Sigmoid colon (tissue), 7 donors: ENCODE measurements around the gene TYSND1. TPM values are rescaled to one million over a fixed set of nuclear protein-coding genes. Genes with fewer than 3 reads are reported as not detected.
"Not testable (repeated sequence)": the region's sequence is repeated elsewhere in the genome, so short reads cannot be mapped to it uniquely, and the experiment has no call there.

Experiments
- DNase-seq: peaks from one replicate; pipeline ENCODE4 v3.0.0-alpha.2; 2019
- H3K27ac ChIP-seq, 4 donors: fragments of 200-600 bp; sonication (generic); one replicate each; pipeline ENCODE4 v1.5.1; 2016 to 2019; ENCODE audit warnings: mild to moderate bottlenecking in 1 of 4
- H3K27me3 ChIP-seq, 3 donors: fragments of 200-600 bp; sonication (generic); one replicate each; pipeline ENCODE4 v1.5.1; 2019; ENCODE audit warnings: mild to moderate bottlenecking in 1 of 3
- H3K36me3 ChIP-seq, 4 donors: fragments of 200-600 bp; sonication (generic); one replicate each; pipeline ENCODE4 v1.5.1; 2016 to 2019
- H3K4me1 ChIP-seq, 4 donors: fragments of 200-600 bp; sonication (generic); one replicate each; pipeline ENCODE4 v1.5.1; 2017 to 2019
- H3K4me3 ChIP-seq, 4 donors: fragments of 200-600 bp; sonication (generic); one replicate each; pipeline ENCODE4 v1.5.1; 2017 to 2019; ENCODE audit warnings: mild to moderate bottlenecking in 2 of 4, moderate library complexity in 1 of 4
- H3K9me3 ChIP-seq, 4 donors: fragments of 200-600 bp in 3 of 4; sonication (generic) in 3 of 4; one replicate each; pipeline versions ENCODE4 v1.5.1 to v1.6.1; 2013 to 2019
- EP300 ChIP-seq, 4 donors: sonication (generic); formaldehyde crosslinking; IDR thresholded peaks; one replicate each; pipeline ENCODE4 v1.6.1; 2017; ENCODE audit warnings: antibody characterized with exemption in 4 of 4
- POLR2A ChIP-seq, 2 donors: fragments of 450-650 bp; IDR thresholded peaks; one replicate each; pipeline ENCODE4 v1.6.1; 2016; ENCODE audit warnings: antibody characterized with exemption in 2 of 2, mild to moderate bottlenecking in 2 of 2, moderate library complexity in 2 of 2
- POLR2AphosphoS5 ChIP-seq, 4 donors: sonication (generic); formaldehyde crosslinking; IDR thresholded peaks; one replicate each; pipeline ENCODE4 v1.6.1; 2017; ENCODE audit warnings: antibody characterized with exemption in 4 of 4
- WGBS, 2 donors: extraction: QIAGEN DNeasy Blood & Tissue Kit; methylation state at CpG; one replicate each; pipeline ENCODE4 v1.1.7; 2013; 5-methylcytosine and 5-hydroxymethylcytosine counted together
- intact Hi-C: fragments of 100-400 bp; cut with DNase I; formaldehyde crosslinking; loops from one replicate; pipeline ENCODE4 v1.15.1; 2023
- polyA plus RNA-seq, 3 donors: library from polyadenylated mRNA; stranded (reverse); fragments of 200-250 nt; gene quantifications; one replicate each; pipeline ENCODE4 v1.2.3, GENCODE V29; 2013
- total RNA-seq, 4 donors: library from RNA; depleted of rRNA; stranded (reverse); fragments of >200 nt; gene quantifications; one replicate each; pipeline ENCODE4 v1.1.0, GENCODE V29; 2016
- TF ChIP-seq, protein P1 (sequence below), 4 experiments: fragments of 450-650 bp in 3 of 4; fragments of 200-600 bp in 1 of 4; IDR thresholded peaks; one replicate each; pipeline ENCODE4 v1.5.1; 2016 to 2019; ENCODE audit warnings: antibody characterized with exemption in 4 of 4, mild to moderate bottlenecking in 3 of 4, moderate library complexity in 2 of 4
- donor health status: healthy with polysubstance abuse.
- donor health status: Bipolar disorder and iron deficiency.
- donor health status: healthy.

The TYSND1 gene
- total and polyA plus RNA-seq, 7 donors = 5.1 to 13.5 (median 8.4) TPM

DNA sequence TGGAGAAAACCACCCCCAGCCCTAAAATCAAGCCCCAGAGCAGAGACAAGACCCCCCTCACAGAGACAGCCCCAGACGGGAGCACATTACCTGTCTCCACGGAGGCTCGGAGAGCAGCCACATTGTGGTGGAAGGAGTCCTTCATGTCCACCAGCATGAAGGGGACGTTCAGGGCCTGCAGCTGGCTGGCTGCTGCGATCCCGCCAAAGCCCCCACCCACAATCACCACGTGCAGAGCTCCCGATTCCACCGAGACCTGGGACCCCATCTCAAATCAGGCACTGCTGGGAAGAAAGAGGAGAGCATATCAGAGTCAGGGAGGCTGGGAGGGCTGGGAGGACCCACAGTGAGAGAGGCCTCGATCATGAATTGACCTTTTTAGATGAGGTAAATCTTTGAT, 22.7 kb downstream of the TYSND1 start:
- TF ChIP-seq, protein P1, sequence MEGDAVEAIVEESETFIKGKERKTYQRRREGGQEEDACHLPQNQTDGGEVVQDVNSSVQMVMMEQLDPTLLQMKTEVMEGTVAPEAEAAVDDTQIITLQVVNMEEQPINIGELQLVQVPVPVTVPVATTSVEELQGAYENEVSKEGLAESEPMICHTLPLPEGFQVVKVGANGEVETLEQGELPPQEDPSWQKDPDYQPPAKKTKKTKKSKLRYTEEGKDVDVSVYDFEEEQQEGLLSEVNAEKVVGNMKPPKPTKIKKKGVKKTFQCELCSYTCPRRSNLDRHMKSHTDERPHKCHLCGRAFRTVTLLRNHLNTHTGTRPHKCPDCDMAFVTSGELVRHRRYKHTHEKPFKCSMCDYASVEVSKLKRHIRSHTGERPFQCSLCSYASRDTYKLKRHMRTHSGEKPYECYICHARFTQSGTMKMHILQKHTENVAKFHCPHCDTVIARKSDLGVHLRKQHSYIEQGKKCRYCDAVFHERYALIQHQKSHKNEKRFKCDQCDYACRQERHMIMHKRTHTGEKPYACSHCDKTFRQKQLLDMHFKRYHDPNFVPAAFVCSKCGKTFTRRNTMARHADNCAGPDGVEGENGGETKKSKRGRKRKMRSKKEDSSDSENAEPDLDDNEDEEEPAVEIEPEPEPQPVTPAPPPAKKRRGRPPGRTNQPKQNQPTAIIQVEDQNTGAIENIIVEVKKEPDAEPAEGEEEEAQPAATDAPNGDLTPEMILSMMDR (IDR thresholded peaks at IDR 0.05) = no peak
- TF ChIP-seq EP300 (IDR thresholded peaks at IDR 0.05) = no peak
- no peak for TF ChIP-seq POLR2A (IDR thresholded peaks at IDR 0.05)
- no peak for TF ChIP-seq POLR2AphosphoS5 (IDR thresholded peaks at IDR 0.05)
- H3K4me1 ChIP-seq = no peaks in the 10 kb centered on the region
- DNase-seq = no peak

DNA sequence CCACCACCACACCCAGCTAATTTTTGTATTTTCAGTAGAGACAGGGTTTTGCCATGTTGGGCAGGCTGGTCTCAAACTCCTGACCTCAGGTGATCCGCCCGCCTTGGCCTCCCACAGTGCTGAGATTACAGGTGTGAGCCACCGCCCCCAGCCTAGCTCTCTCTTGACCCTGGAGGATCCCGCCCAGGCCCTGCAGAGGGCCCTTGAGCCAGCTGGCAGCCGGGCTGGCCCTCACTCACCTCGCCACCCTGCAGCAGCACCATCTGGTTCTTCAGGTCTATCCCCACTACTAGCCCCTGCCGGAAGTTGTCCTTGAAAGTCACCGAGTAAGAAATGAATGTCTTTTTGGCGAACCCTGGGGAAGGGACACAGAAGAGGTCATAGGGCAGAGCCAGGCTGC, 23.3 kb downstream of the TYSND1 start:
- H3K4me1 ChIP-seq, DNase-seq, H3K27me3 ChIP-seq, intact Hi-C loops, H3K27ac ChIP-seq, H3K9me3 ChIP-seq, H3K4me3 ChIP-seq: not testable (repeated sequence)
- peaks cover 0 to 39% (median 14%) of the 10 kb centered on the region in 4 donors for H3K36me3 ChIP-seq
- 93 to 97% methylated on average over 9 of the region's 9 CpGs for WGBS, 2 donors

More for the DNA sequence above, 22.7 kb downstream of the TYSND1 start:
- H3K4me3 ChIP-seq = no peak overlapping the region
- H3K27me3 ChIP-seq = no peaks in the 10 kb centered on the region
- H3K27ac ChIP-seq = no peak overlapping the region
- H3K36me3 ChIP-seq = peaks cover 0 to 38% (median 14%) of the 10 kb centered on the region in 4 donors
- intact Hi-C loops = no loop called here
- H3K9me3 ChIP-seq = no peaks in the 10 kb centered on the region
- WGBS, 2 donors = 93 to 96% methylated on average over 10 of the region's 10 CpGs

- H3K27ac ChIP-seq = no peak overlapping the region
- no peak overlapping the region for H3K4me3 ChIP-seq
- 91 to 94% methylated on average over 5 of the region's 5 CpGs for WGBS, 2 donors
- intact Hi-C loops = no loop called here
- H3K27me3 ChIP-seq = no peaks in the 10 kb centered on the region
- TF ChIP-seq POLR2AphosphoS5 (IDR thresholded peaks at IDR 0.05) = no peak
- TF ChIP-seq, protein P1 (IDR thresholded peaks at IDR 0.05) = no peak
- no peak for TF ChIP-seq POLR2A (IDR thresholded peaks at IDR 0.05)
- TF ChIP-seq EP300 (IDR thresholded peaks at IDR 0.05) = no peak
- peaks cover 0 to 42% (median 14%) of the 10 kb centered on the region in 4 donors for H3K36me3 ChIP-seq
- no peaks in the 10 kb centered on the region for H3K4me1 ChIP-seq
- H3K9me3 ChIP-seq = no peaks in the 10 kb centered on the region
- DNase-seq = no peak
Observed at GRCh38 chr10:70122742-70123141, 23.8 kb downstream of the TYSND1 start.

GRCh38 chr10:70121281-70121949, 25.1 kb downstream of the TYSND1 start:
- no peaks in the 10 kb centered on the region for H3K4me1 ChIP-seq
- no peak for TF ChIP-seq POLR2A (IDR thresholded peaks at IDR 0.05)
- no peak for TF ChIP-seq EP300 (IDR thresholded peaks at IDR 0.05)
- TF ChIP-seq POLR2AphosphoS5 (IDR thresholded peaks at IDR 0.05) = no peak
- 93% methylated on average over 11 of the region's 11 CpGs for WGBS, 2 donors
- no peak for DNase-seq
- H3K9me3 ChIP-seq = no peaks in the 10 kb centered on the region
- no peaks in the 10 kb centered on the region for H3K27me3 ChIP-seq
- no peak overlapping the region for H3K4me3 ChIP-seq
- H3K27ac ChIP-seq = no peak overlapping the region
- H3K36me3 ChIP-seq = peaks cover 0 to 46% (median 16%) of the 10 kb centered on the region in 4 donors
- intact Hi-C loops = no loop called here

- H3K27ac ChIP-seq = no peak overlapping the region
- H3K9me3 ChIP-seq = no peaks in the 10 kb centered on the region
- H3K4me3 ChIP-seq = no peak overlapping the region
- TF ChIP-seq POLR2AphosphoS5 (IDR thresholded peaks at IDR 0.05) (no peak), EP300 (IDR thresholded peaks at IDR 0.05) (no peak), POLR2A (IDR thresholded peaks at IDR 0.05) (no peak)
- TF ChIP-seq, protein P1 (IDR thresholded peaks at IDR 0.05) = no peak
- no peak for DNase-seq
- intact Hi-C loops = no loop called here
- 94 to 96% methylated on average over 6 of the region's 6 CpGs for WGBS, 2 donors
- H3K36me3 ChIP-seq = peaks cover 0 to 46% (median 16%) of the 10 kb centered on the region in 4 donors
- H3K27me3 ChIP-seq = no peaks in the 10 kb centered on the region
- H3K4me1 ChIP-seq = no peaks in the 10 kb centered on the region
Observed at GRCh38 chr10:70120417-70120816, 26.1 kb downstream of the TYSND1 start.

- Histone ChIP-seq H3K36me3 (peaks cover 0 to 53% (median 22%) of the 10 kb centered on the region in 4 donors), H3K9me3 (no peaks in the 10 kb centered on the region), H3K4me3 (no peak overlapping the region), H3K27ac (no peak overlapping the region), H3K4me1 (no peaks in the 10 kb centered on the region), H3K27me3 (no peaks in the 10 kb centered on the region)
- no peak for DNase-seq
- intact Hi-C loops = no loop called here
- WGBS, 2 donors = 89 to 91% methylated on average over 8 of the region's 8 CpGs
- no peak for TF ChIP-seq POLR2A (IDR thresholded peaks at IDR 0.05)
Observed at GRCh38 chr10:70119623-70120022, 26.9 kb downstream of the TYSND1 start.
